Panc1 (cell line): ENCODE data around the gene ERC2. TPM values are rescaled to one million over a fixed set of nuclear protein-coding genes. Genes with fewer than 3 reads are reported as not detected.

Source experiments
- ATAC-seq: fragments of 200-7000 bp; cut with Tn5 transposase; 2 replicates; pipeline ENCODE4 v1.9.1; 2020; ENCODE audit warnings: mild to moderate bottlenecking, moderate library complexity
- BruUV-seq: library from RNA; stranded (reverse); fragments of 400-500 nt; replicated peaks from 2 replicates; lab custom pipeline; 2021; lab: Mats Ljungman, UMichigan
- CTCF ChIA-PET: fragments of 300-600 bp; sonication (Branson Sonifier 250); formaldehyde crosslinking; loops from one replicate; lab custom pipeline; 2022; ENCODE audit warnings: antibody characterized with exemption; lab: Charles Lee
- POLR2A ChIA-PET: fragments of 300-600 bp; sonication (Branson Sonifier 250); formaldehyde crosslinking; loops from one replicate; lab custom pipeline; 2022; ENCODE audit warnings: antibody characterized with exemption; lab: Charles Lee
- DNase-seq: peaks from one replicate; pipeline ENCODE4 v3.0.0-alpha.2; 2010; ENCODE audit warnings: low read depth, low spot score
- H3K27ac ChIP-seq: 2 replicates; pipeline ENCODE4 v1.5.1; 2011; ENCODE audit warnings: mild to moderate bottlenecking, low read length, inconsistent platforms
- H3K27me3 ChIP-seq: fragments of 200-500 bp; sonication (Bioruptor generic); 2 replicates; pipeline ENCODE4 v1.6.0; 2014; ENCODE audit warnings: low read length, inconsistent platforms; ENCODE audit not compliant: control insufficient read depth, insufficient read depth
- H3K36me3 ChIP-seq: fragments of 200-500 bp; sonication (Bioruptor generic); 2 replicates; pipeline ENCODE4 v1.5.1; 2014; ENCODE audit warnings: inconsistent platforms, mild to moderate bottlenecking, low read length, moderate library complexity; ENCODE audit not compliant: control insufficient read depth, insufficient read depth
- H3K4me1 ChIP-seq: 2 replicates; pipeline ENCODE4 v1.5.1; 2011; ENCODE audit warnings: inconsistent platforms, mild to moderate bottlenecking, low read length, moderate library complexity; ENCODE audit not compliant: control insufficient read depth, insufficient read depth
- H3K4me3 ChIP-seq, 2 experiments: 2 replicates each; pipeline ENCODE4 v1.5.1; 2011 to 2012; ENCODE audit warnings: low read depth in 2 of 2, low read length in 2 of 2, mild to moderate bottlenecking in 2 of 2, inconsistent platforms in 1 of 2, moderate library complexity in 1 of 2
- H3K9me3 ChIP-seq: fragments of 200-500 bp; sonication (Bioruptor generic); 2 replicates; pipeline ENCODE4 v1.5.1; 2014; ENCODE audit warnings: low read depth, mild to moderate bottlenecking, inconsistent platforms, low read length, moderate library complexity; ENCODE audit not compliant: control insufficient read depth, insufficient read depth
- CTCF ChIP-seq: fragments of 450-650 bp; IDR thresholded peaks from 2 replicates; pipeline ENCODE4 v1.5.1; 2017; ENCODE audit warnings: mild to moderate bottlenecking
- POLR2AphosphoS5 ChIP-seq: IDR thresholded peaks from 2 replicates; pipeline ENCODE4 v1.6.1; 2012; ENCODE audit warnings: mild to moderate bottlenecking, low read depth, low read length, moderate library complexity
- SIN3A ChIP-seq: IDR thresholded peaks from 2 replicates; pipeline ENCODE4 v1.6.1; 2012; ENCODE audit warnings: low read depth, mild to moderate bottlenecking, low read length, moderate library complexity, borderline replicate concordance; ENCODE audit not compliant: insufficient read depth
- TCF7L2 ChIP-seq: IDR thresholded peaks from 2 replicates; pipeline ENCODE4 v1.6.1; 2011; ENCODE audit warnings: mild to moderate bottlenecking, low read depth, low read length, inconsistent platforms
- in situ Hi-C: cut with HindIII; loops from 2 replicates; pipeline ENCODE4 v1.10.0; 2016; ENCODE audit warnings: low sequenced_read_pairs, low pct_unique_long_range_greater_than_20kb
- intact Hi-C: fragments of 100-400 bp; cut with micrococcal nuclease; formaldehyde crosslinking; loops from one replicate; pipeline ENCODE4 v1.10.0; 2022; ENCODE audit not compliant: unreplicated experiment
- total RNA-seq: library from RNA; stranded (reverse); gene quantifications from one replicate; pipeline ENCODE4 v1.2.1, GENCODE V29; 2021; ENCODE audit not compliant: unreplicated experiment
- TF ChIP-seq, protein P1 (sequence below), 2 experiments: IDR thresholded peaks; 2 replicates each; pipeline ENCODE4 v1.6.1; 2011 to 2012; ENCODE audit warnings: low read depth in 2 of 2, control low read depth in 1 of 2, low read length in 1 of 2, mild to moderate bottlenecking in 1 of 2, moderate library complexity in 1 of 2; ENCODE audit not compliant: insufficient read depth in 1 of 2

The ERC2 gene
- total RNA-seq, 1 experiment from 2014 or later: 0.33 TPM

DNA sequence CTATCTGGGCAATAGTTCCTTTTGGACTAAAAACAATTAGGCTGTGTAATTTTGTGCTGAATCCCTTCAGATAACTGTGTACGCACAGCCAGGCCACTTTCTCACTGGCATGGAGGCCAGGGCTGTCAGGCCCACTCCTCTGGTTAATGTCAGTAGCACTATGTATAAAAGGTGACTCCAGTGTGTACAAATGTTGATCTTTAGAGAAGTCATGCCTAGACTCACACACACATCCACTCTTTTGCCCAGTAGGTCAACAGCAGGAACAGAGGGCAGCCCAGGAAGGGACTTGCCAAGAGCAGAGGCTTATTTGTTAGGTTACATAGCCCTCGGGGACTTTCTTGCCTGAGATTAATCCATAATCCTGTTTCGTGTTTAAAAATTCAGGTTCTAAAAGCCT is 564.6 kb downstream of the ERC2 start:
- DNase-seq (no peak), ATAC-seq (no peak)
- no peaks in the 10 kb centered on the region for H3K9me3 ChIP-seq
- no peak for TF ChIP-seq TCF7L2
- TF ChIP-seq, protein P1, sequence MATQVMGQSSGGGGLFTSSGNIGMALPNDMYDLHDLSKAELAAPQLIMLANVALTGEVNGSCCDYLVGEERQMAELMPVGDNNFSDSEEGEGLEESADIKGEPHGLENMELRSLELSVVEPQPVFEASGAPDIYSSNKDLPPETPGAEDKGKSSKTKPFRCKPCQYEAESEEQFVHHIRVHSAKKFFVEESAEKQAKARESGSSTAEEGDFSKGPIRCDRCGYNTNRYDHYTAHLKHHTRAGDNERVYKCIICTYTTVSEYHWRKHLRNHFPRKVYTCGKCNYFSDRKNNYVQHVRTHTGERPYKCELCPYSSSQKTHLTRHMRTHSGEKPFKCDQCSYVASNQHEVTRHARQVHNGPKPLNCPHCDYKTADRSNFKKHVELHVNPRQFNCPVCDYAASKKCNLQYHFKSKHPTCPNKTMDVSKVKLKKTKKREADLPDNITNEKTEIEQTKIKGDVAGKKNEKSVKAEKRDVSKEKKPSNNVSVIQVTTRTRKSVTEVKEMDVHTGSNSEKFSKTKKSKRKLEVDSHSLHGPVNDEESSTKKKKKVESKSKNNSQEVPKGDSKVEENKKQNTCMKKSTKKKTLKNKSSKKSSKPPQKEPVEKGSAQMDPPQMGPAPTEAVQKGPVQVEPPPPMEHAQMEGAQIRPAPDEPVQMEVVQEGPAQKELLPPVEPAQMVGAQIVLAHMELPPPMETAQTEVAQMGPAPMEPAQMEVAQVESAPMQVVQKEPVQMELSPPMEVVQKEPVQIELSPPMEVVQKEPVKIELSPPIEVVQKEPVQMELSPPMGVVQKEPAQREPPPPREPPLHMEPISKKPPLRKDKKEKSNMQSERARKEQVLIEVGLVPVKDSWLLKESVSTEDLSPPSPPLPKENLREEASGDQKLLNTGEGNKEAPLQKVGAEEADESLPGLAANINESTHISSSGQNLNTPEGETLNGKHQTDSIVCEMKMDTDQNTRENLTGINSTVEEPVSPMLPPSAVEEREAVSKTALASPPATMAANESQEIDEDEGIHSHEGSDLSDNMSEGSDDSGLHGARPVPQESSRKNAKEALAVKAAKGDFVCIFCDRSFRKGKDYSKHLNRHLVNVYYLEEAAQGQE (IDR thresholded peaks at IDR 0.05; ENCODE audit: insufficient read depth in 1 of 2, low read depth in 2 of 2, low read length in 1 of 2): no peak
- no peaks in the 10 kb centered on the region for H3K36me3 ChIP-seq
- POLR2A ChIA-PET: no interaction called here
- intact Hi-C loops (no loop called here), in situ Hi-C loops (no loop called here)
- no TSS peak for BruUV-seq
- H3K4me3 ChIP-seq: no peak overlapping the region
- H3K4me1 ChIP-seq: no peaks in the 10 kb centered on the region
- H3K27ac ChIP-seq: no peak overlapping the region
- no peaks in the 10 kb centered on the region for H3K27me3 ChIP-seq
- CTCF ChIA-PET: no interaction called here

DNA sequence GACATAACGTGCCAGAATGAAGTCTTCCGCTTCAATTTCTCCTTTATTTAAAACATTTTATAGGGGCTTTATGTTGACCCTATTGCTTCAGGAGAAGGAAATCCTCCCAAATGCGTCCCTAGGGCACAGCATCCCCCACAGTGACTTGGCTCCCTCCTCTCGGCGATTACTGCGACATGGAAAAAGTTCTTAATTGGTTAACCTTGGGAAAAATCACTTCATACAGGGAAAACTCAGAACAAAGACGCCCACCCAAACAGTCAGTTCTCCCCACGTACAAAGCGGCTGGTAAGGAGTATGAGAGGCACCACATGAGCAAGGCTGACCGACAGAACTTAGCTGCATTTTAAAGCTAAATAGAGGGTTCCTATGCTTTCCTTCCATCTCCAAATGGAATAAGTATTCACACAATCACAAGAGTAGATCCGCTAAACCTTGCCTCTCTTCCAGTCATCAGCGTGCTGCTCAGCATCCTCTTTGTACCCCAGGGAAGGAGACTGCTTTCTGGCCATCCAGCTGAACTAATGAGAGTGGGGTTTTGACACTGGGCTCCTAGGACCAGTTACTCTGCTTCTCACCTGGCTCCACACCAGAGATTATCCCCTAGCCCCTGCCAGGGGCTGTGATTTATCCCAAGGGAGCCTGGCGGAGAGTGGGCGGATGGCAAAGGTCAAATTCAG is 565.9 kb downstream of the ERC2 start:
- intact Hi-C loops (no loop called here), in situ Hi-C loops (no loop called here)
- ChIA-PET CTCF (no interaction called here), POLR2A (no interaction called here)
- Histone ChIP-seq H3K9me3 (no peaks in the 10 kb centered on the region), H3K4me3 (no peak overlapping the region), H3K36me3 (no peaks in the 10 kb centered on the region), H3K27me3 (no peaks in the 10 kb centered on the region), H3K4me1 (no peaks in the 10 kb centered on the region), H3K27ac (no peak overlapping the region)
- ATAC-seq (no peak), DNase-seq (no peak)
- no TSS peak for BruUV-seq
- TF ChIP-seq, protein P1 (IDR thresholded peaks at IDR 0.05; ENCODE audit: insufficient read depth in 1 of 2, low read depth in 2 of 2, low read length in 1 of 2): no peak
- TF ChIP-seq CTCF (no peak), TCF7L2 (no peak), POLR2AphosphoS5 (no peak), SIN3A (no peak)
